Fibroblast of the aortic adventitia (primary cell): ENCODE results near the gene RNF32. TPM values are rescaled to one million over a fixed set of nuclear protein-coding genes. Genes with fewer than 3 reads are reported as not detected.

Experiments
- DNase-seq: peaks from one replicate; pipeline ENCODE4 v3.0.0-alpha.2; 2010; ENCODE audit warnings: low read depth
- H3K4me3 ChIP-seq: 2 replicates; pipeline ENCODE4 v1.5.1; 2011; ENCODE audit warnings: low read depth, mild to moderate bottlenecking, control low read depth, low read length, moderate library complexity
- CTCF ChIP-seq: IDR thresholded peaks from 2 replicates; pipeline ENCODE4 v1.5.1; 2011; ENCODE audit warnings: mild to moderate bottlenecking, low read length, control low read depth, inconsistent platforms; ENCODE audit not compliant: insufficient read depth
- total RNA-seq: library from RNA; depleted of rRNA; stranded (reverse); fragments of >200 nt; gene quantifications from 2 replicates; pipeline ENCODE4 v1.2.3, GENCODE V29; 2012; ENCODE audit warnings: low replicate concordance

RNF32 gene
- total RNA-seq, 1 donor, result 0.54 TPM

- DNase-seq, result no peak
- no peak for TF ChIP-seq CTCF
- no peak overlapping the region for H3K4me3 ChIP-seq
Measured at GRCh38 chr7:156656598-156656997, 16.0 kb downstream of the RNF32 start.

GRCh38 chr7:156657681-156658080 lies 17.1 kb downstream of the RNF32 start:
- no peak for DNase-seq
- no peak for TF ChIP-seq CTCF

GRCh38 chr7:156659203-156659602 lies 18.6 kb downstream of the RNF32 start:
- DNase-seq, result no peak
- TF ChIP-seq CTCF, result no peak
- no peak overlapping the region for H3K4me3 ChIP-seq

More at GRCh38 chr7:156657681-156658080, 17.1 kb downstream of the RNF32 start:
- H3K4me3 ChIP-seq, result no peak overlapping the region

- no peak for TF ChIP-seq CTCF
- no peak overlapping the region for H3K4me3 ChIP-seq
- DNase-seq, result no peak
Measured at GRCh38 chr7:156659961-156660360, 19.4 kb downstream of the RNF32 start.

GRCh38 chr7:156661637-156662036 lies 21.1 kb downstream of the RNF32 start:
- no peak for DNase-seq
- no peak overlapping the region for H3K4me3 ChIP-seq
- no peak for TF ChIP-seq CTCF

GRCh38 chr7:156662277-156662676 lies 21.7 kb downstream of the RNF32 start:
- no peak for TF ChIP-seq CTCF
- no peak overlapping the region for H3K4me3 ChIP-seq
- no peak for DNase-seq

- no peak for TF ChIP-seq CTCF
- no peak for DNase-seq
- H3K4me3 ChIP-seq, result no peak overlapping the region
Measured at GRCh38 chr7:156665101-156665500, 24.5 kb downstream of the RNF32 start.
